NT2/D1 (cell line): ENCODE results near the gene OPALIN.

Experiments
- DNase-seq: peaks from one replicate; pipeline ENCODE4 v3.0.0-alpha.2; 2011; ENCODE audit warnings: low read depth, low spot score
- H3K27me3 ChIP-seq: 2 replicates; pipeline ENCODE4 v1.6.0; 2011; ENCODE audit warnings: mild to moderate bottlenecking; ENCODE audit not compliant: insufficient read length, insufficient read depth
- H3K36me3 ChIP-seq: 2 replicates; pipeline ENCODE4 v1.6.1; 2011; ENCODE audit warnings: mild to moderate bottlenecking, low read length, mixed read lengths; ENCODE audit not compliant: insufficient read depth, insufficient read length
- H3K4me1 ChIP-seq: 2 replicates; pipeline ENCODE4 v1.5.1; 2011; ENCODE audit not compliant: insufficient read depth, insufficient read length
- H3K4me3 ChIP-seq: 2 replicates; pipeline ENCODE4 v1.5.1; 2011; ENCODE audit warnings: low read depth; ENCODE audit not compliant: insufficient read length
- H3K9ac ChIP-seq: 2 replicates; pipeline ENCODE4 v1.6.0; 2011; ENCODE audit warnings: low read depth; ENCODE audit not compliant: insufficient read length
- H3K9me3 ChIP-seq: 2 replicates; pipeline ENCODE4 v1.5.1; 2011; ENCODE audit warnings: mild to moderate bottlenecking, low read length; ENCODE audit not compliant: insufficient read depth
- SUZ12 ChIP-seq: IDR thresholded peaks from 2 replicates; pipeline ENCODE4 v1.6.1; 2011; ENCODE audit not compliant: insufficient read length, insufficient read depth; ENCODE audit errors: extremely low read depth
- YY1 ChIP-seq: IDR thresholded peaks from 2 replicates; pipeline ENCODE4 v1.6.1; 2011; ENCODE audit not compliant: insufficient read length, insufficient read depth
- ZNF274 ChIP-seq: IDR thresholded peaks from 2 replicates; pipeline ENCODE4 v1.6.1; 2011; ENCODE audit warnings: mild to moderate bottlenecking, low read depth, low read length

The OPALIN gene

GRCh38 chr10:96358851-96359540 is at the start of gene OPALIN:
Gene OPALIN, minus strand, starts transcription at chr10:96359002. Its CDS starts 106 bp downstream, at chr10:96358896.
- Histone ChIP-seq H3K9ac (no peak within 1 kb of the TSS), H3K4me1 (no peaks in the 10 kb centered on the region), H3K4me3 (no peak within 1 kb of the TSS), H3K27me3 (no peaks in the 10 kb centered on the region), H3K9me3 (no peaks in the 10 kb centered on the region), H3K36me3 (no peaks in the 10 kb centered on the region)
- no peak for DNase-seq
- no peak for TF ChIP-seq YY1
- TF ChIP-seq ZNF274 = no peak
- TF ChIP-seq SUZ12 = no peak

- Histone ChIP-seq H3K36me3 (no peaks in the 10 kb centered on the region), H3K27me3 (no peaks in the 10 kb centered on the region), H3K4me3 (no peak overlapping the region), H3K9me3 (no peaks in the 10 kb centered on the region), H3K4me1 (no peaks in the 10 kb centered on the region), H3K9ac (no peak overlapping the region)
- TF ChIP-seq SUZ12 (no peak), ZNF274 (no peak), YY1 (no peak)
- no peak for DNase-seq
Measured at GRCh38 chr10:96408201-96408600, 49.4 kb upstream of the OPALIN start.

GRCh38 chr10:96407560-96408069 is 48.8 kb upstream of the OPALIN start:
- no peak for TF ChIP-seq YY1
- TF ChIP-seq SUZ12 = no peak
- no peak for TF ChIP-seq ZNF274
- no peak for DNase-seq
- H3K27me3 ChIP-seq = no peaks in the 10 kb centered on the region
- H3K36me3 ChIP-seq = no peaks in the 10 kb centered on the region
- H3K9me3 ChIP-seq = no peaks in the 10 kb centered on the region
- no peak overlapping the region for H3K9ac ChIP-seq
- no peaks in the 10 kb centered on the region for H3K4me1 ChIP-seq
- H3K4me3 ChIP-seq = no peak overlapping the region

- Histone ChIP-seq H3K9me3 (no peaks in the 10 kb centered on the region), H3K4me1 (no peaks in the 10 kb centered on the region), H3K9ac (no peak overlapping the region), H3K27me3 (no peaks in the 10 kb centered on the region), H3K36me3 (no peaks in the 10 kb centered on the region), H3K4me3 (no peak overlapping the region)
- DNase-seq = no peak
- TF ChIP-seq ZNF274 (no peak), SUZ12 (no peak), YY1 (no peak)
Measured at GRCh38 chr10:96406091-96406490, 47.3 kb upstream of the OPALIN start.

GRCh38 chr10:96402417-96403305 is 43.9 kb upstream of the OPALIN start:
- TF ChIP-seq SUZ12 (no peak), ZNF274 (no peak), YY1 (no peak)
- H3K9ac ChIP-seq = no peak overlapping the region

DNA sequence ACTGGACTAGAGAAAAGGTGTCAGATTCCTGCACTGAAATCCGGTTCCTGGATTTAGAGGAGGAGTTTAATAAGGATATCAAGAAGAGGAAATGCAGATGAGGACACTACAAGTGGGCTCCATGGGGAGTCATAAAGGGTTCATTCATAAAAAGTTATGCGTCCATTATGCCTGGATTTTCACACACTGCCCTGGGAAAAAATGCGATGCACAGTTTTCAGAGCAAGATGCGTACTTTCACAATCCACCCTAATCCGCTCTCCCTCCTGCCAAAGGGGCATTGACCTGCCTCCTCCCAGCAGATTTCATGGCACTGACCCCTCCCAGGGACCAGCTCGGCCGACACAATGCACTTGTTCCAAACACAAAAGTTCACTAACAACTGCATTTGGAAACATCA is 42.2 kb upstream of the OPALIN start:
- Histone ChIP-seq H3K9me3 (no peaks in the 10 kb centered on the region), H3K36me3 (no peaks in the 10 kb centered on the region), H3K4me1 (no peaks in the 10 kb centered on the region), H3K27me3 (no peaks in the 10 kb centered on the region), H3K4me3 (no peak overlapping the region), H3K9ac (no peak overlapping the region)
- DNase-seq = no peak
- TF ChIP-seq YY1 = no peak
- TF ChIP-seq SUZ12 = no peak
- TF ChIP-seq ZNF274 = no peak

More at GRCh38 chr10:96402417-96403305, 43.9 kb upstream of the OPALIN start:
- Histone ChIP-seq H3K4me1 (no peaks in the 10 kb centered on the region), H3K36me3 (no peaks in the 10 kb centered on the region), H3K4me3 (no peak overlapping the region), H3K27me3 (no peaks in the 10 kb centered on the region), H3K9me3 (no peaks in the 10 kb centered on the region)
- DNase-seq = no peak

- H3K9me3 ChIP-seq = no peaks in the 10 kb centered on the region
- no peak for DNase-seq
- H3K4me1 ChIP-seq = no peaks in the 10 kb centered on the region
- H3K27me3 ChIP-seq = no peaks in the 10 kb centered on the region
- H3K9ac ChIP-seq = no peak overlapping the region
- no peaks in the 10 kb centered on the region for H3K36me3 ChIP-seq
- H3K4me3 ChIP-seq = no peak overlapping the region
- no peak for TF ChIP-seq YY1
- no peak for TF ChIP-seq ZNF274
- TF ChIP-seq SUZ12 = no peak
Measured at GRCh38 chr10:96400465-96400864, 41.7 kb upstream of the OPALIN start.
